HG03575 (cell line): ENCODE measurements around the gene LUC7L3.
"Not testable (repeated sequence)": the region's sequence is repeated elsewhere in the genome, so short reads cannot be mapped to it uniquely, and the experiment has no call there.

Experiments used
- ATAC-seq: cut with Tn5 transposase; IDR thresholded peaks from one replicate; pipeline ENCODE4 v1.9.1; 2021; ENCODE audit not compliant: unreplicated experiment, insufficient number of reproducible peaks, low FRiP score; ENCODE audit errors: extremely low read depth

LUC7L3 gene

GRCh38 chr17:50802609-50803571 is 83.5 kb downstream of the LUC7L3 start:
- no peak for ATAC-seq

- no peak for ATAC-seq
Observed at GRCh38 chr17:50803676-50804075, 84.3 kb downstream of the LUC7L3 start.

- ATAC-seq: not testable (repeated sequence)
Observed at GRCh38 chr17:50804749-50805475, 85.5 kb downstream of the LUC7L3 start.

GRCh38 chr17:50805486-50805885 is 86.1 kb downstream of the LUC7L3 start:
- no peak for ATAC-seq
